ENCODE measurements around the gene TAP1.

DNA sequence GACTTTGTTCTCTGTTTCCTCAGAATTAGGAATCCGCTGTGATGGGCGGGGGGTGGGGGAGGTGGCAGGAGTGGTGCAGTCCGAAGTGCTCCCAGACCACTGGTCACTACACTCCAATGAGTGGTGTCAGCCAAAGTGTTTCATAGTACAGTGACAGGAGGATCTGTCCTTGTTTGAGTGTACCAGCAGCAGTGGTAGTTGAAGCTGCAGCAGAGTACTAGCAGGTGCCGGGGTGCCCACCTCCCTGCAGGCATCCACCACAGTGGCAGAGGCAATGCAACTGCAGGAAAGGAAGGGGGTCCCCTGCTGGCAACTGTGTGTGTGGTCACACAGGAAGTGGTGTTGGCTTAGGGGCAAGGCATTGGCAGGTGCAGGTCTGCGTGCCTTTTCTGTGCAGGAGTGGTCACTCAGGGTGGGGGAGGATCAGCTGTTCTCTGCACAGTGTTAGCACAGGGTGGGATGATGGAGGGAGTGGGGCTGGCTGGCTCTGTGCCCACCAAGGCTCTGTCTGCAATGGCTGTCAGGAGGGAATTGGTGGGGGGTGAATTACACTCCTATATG is 46.4 kb downstream of the TAP1 start:
- TF ChIP-seq, protein P1, sequence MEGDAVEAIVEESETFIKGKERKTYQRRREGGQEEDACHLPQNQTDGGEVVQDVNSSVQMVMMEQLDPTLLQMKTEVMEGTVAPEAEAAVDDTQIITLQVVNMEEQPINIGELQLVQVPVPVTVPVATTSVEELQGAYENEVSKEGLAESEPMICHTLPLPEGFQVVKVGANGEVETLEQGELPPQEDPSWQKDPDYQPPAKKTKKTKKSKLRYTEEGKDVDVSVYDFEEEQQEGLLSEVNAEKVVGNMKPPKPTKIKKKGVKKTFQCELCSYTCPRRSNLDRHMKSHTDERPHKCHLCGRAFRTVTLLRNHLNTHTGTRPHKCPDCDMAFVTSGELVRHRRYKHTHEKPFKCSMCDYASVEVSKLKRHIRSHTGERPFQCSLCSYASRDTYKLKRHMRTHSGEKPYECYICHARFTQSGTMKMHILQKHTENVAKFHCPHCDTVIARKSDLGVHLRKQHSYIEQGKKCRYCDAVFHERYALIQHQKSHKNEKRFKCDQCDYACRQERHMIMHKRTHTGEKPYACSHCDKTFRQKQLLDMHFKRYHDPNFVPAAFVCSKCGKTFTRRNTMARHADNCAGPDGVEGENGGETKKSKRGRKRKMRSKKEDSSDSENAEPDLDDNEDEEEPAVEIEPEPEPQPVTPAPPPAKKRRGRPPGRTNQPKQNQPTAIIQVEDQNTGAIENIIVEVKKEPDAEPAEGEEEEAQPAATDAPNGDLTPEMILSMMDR (IDR thresholded peaks at IDR 0.05) = no peak
- TF ChIP-seq POLR2AphosphoS5 (IDR thresholded peaks at IDR 0.05; ENCODE audit: insufficient read depth in 1 of 2, low read depth in 1 of 2) = no peak
- no peak for TF ChIP-seq POLR2A (IDR thresholded peaks at IDR 0.05)

Data from vagina (tissue), 2 donors.